Measurements from ENCODE around the gene FTH1. TPM values are rescaled to one million over a fixed set of nuclear protein-coding genes. Genes with fewer than 3 reads are reported as not detected.

The FTH1 gene
- total RNA-seq, 1 experiment from 2014 or later, result 1,565 TPM

- intact Hi-C loops (cut with micrococcal nuclease; ENCODE audit: unreplicated experiment), result loop anchor here (1.0 to 5.0 kb wide), 5 partner anchors 24 to 155 kb away; partner anchors contain the start of genes FADS1, FEN1 and TMEM258
Measured at GRCh38 chr11:61946894-61947293, 20.5 kb downstream of the FTH1 start.

GRCh38 chr11:61945191-61945590 lies 22.2 kb downstream of the FTH1 start:
- no TSS peak for BruUV-seq (replicated peaks)
- DNase-seq, result no peak
- H3K4me1 Mint-ChIP-seq (ENCODE audit: low read depth, unreplicated experiment), result no peaks in the 10 kb centered on the region
- H3K9me3 Mint-ChIP-seq (ENCODE audit: unreplicated experiment), result no peaks in the 10 kb centered on the region
- H3K27me3 Mint-ChIP-seq (ENCODE audit: insufficient read depth, unreplicated experiment), result no peaks in the 10 kb centered on the region
- H3K4me3 ChIP-seq (ENCODE audit: low read depth, low read length), result no peak overlapping the region
- no peaks in the 10 kb centered on the region for H3K36me3 ChIP-seq (ENCODE audit: control insufficient read depth, insufficient read depth, low read length)
- ChIA-PET CTCF (interaction anchor here (0.6 to 7.6 kb wide), 3 partner anchors 47 to 154 kb away, joined by 3 to 274 read pairs (median 48); no protein-coding TSS in a partner anchor), POLR2A (no interaction called here)
- intact Hi-C loops (cut with micrococcal nuclease; ENCODE audit: unreplicated experiment), result loop anchor here (5.0 kb wide), 1 partner anchor 128 kb away; the partner anchor contains the start of gene FADS1
- peaks cover 7% of the 10 kb centered on the region for H3K36me3 Mint-ChIP-seq (ENCODE audit: insufficient read depth, unreplicated experiment)
- no peaks in the 10 kb centered on the region for H3K27me3 ChIP-seq (replicated peaks; ENCODE audit: control insufficient read depth, insufficient read depth, low read length)
- H3K27ac Mint-ChIP-seq (ENCODE audit: unreplicated experiment), result no peak overlapping the region
- no peak overlapping the region for H3K4me3 Mint-ChIP-seq (ENCODE audit: unreplicated experiment)
- no peaks in the 10 kb centered on the region for H3K9me3 ChIP-seq
- no peak for TF ChIP-seq CTCF (IDR thresholded peaks at IDR 0.05; ENCODE audit: insufficient read depth in 1 of 2, low read depth in 1 of 2, low read length in 1 of 2, severe bottlenecking in 1 of 2, unreplicated experiment in 1 of 2)
- peaks cover 12% of the 10 kb centered on the region for H3K4me1 ChIP-seq

More at GRCh38 chr11:61946894-61947293, 20.5 kb downstream of the FTH1 start:
- H3K9me3 ChIP-seq, result no peaks in the 10 kb centered on the region
- H3K27ac Mint-ChIP-seq (ENCODE audit: unreplicated experiment), result no peak overlapping the region
- H3K4me1 ChIP-seq, result peaks cover 12% of the 10 kb centered on the region
- BruUV-seq (replicated peaks), result no TSS peak
- CTCF ChIA-PET, result interaction anchor here (0.6 to 7.6 kb wide), 23 partner anchors 13 to 161 kb away, joined by 3 to 274 read pairs (median 6); partner anchors contain the start of genes FEN1, RAB3IL1 and TMEM258
- POLR2A ChIA-PET, result interaction anchor here (1.3 kb wide), 2 partner anchors 23 to 47 kb away, joined by 3 to 6 read pairs; no protein-coding TSS in a partner anchor
- no peak for TF ChIP-seq CTCF (IDR thresholded peaks at IDR 0.05; ENCODE audit: insufficient read depth in 1 of 2, low read depth in 1 of 2, low read length in 1 of 2, severe bottlenecking in 1 of 2, unreplicated experiment in 1 of 2)
- no peaks in the 10 kb centered on the region for H3K9me3 Mint-ChIP-seq (ENCODE audit: unreplicated experiment)
- H3K4me1 Mint-ChIP-seq (ENCODE audit: low read depth, unreplicated experiment), result no peaks in the 10 kb centered on the region
- no peaks in the 10 kb centered on the region for H3K27me3 ChIP-seq (replicated peaks; ENCODE audit: control insufficient read depth, insufficient read depth, low read length)
- H3K4me3 Mint-ChIP-seq (ENCODE audit: unreplicated experiment), result no peak overlapping the region
- H3K27me3 Mint-ChIP-seq (ENCODE audit: insufficient read depth, unreplicated experiment), result no peaks in the 10 kb centered on the region
- H3K36me3 ChIP-seq (ENCODE audit: control insufficient read depth, insufficient read depth, low read length), result no peaks in the 10 kb centered on the region
- peaks cover 7% of the 10 kb centered on the region for H3K36me3 Mint-ChIP-seq (ENCODE audit: insufficient read depth, unreplicated experiment)
- no peak for DNase-seq
- H3K4me3 ChIP-seq (ENCODE audit: low read depth, low read length), result no peak overlapping the region

- peaks cover 5% of the 10 kb centered on the region; the same call in 1 of the 2 replicates for H3K9me3 ChIP-seq
- CTCF ChIA-PET, result no interaction called here
- no peak overlapping the region for H3K4me3 ChIP-seq (ENCODE audit: low read depth, low read length)
- no TSS peak for BruUV-seq (replicated peaks)
- H3K27me3 Mint-ChIP-seq (ENCODE audit: insufficient read depth, unreplicated experiment), result peaks cover 8% of the 10 kb centered on the region
- no peaks in the 10 kb centered on the region for H3K4me1 Mint-ChIP-seq (ENCODE audit: low read depth, unreplicated experiment)
- intact Hi-C loops (cut with micrococcal nuclease; ENCODE audit: unreplicated experiment), result no loop called here
- no peaks in the 10 kb centered on the region for H3K27me3 ChIP-seq (replicated peaks; ENCODE audit: control insufficient read depth, insufficient read depth, low read length)
- H3K4me3 Mint-ChIP-seq (ENCODE audit: unreplicated experiment), result no peak overlapping the region
- H3K36me3 Mint-ChIP-seq (ENCODE audit: insufficient read depth, unreplicated experiment), result no peaks in the 10 kb centered on the region
- no peak for TF ChIP-seq CTCF (IDR thresholded peaks at IDR 0.05; ENCODE audit: insufficient read depth in 1 of 2, low read depth in 1 of 2, low read length in 1 of 2, severe bottlenecking in 1 of 2, unreplicated experiment in 1 of 2)
- H3K27ac Mint-ChIP-seq (ENCODE audit: unreplicated experiment), result no peak overlapping the region
- H3K4me1 ChIP-seq, result no peaks in the 10 kb centered on the region
- H3K9me3 Mint-ChIP-seq (ENCODE audit: unreplicated experiment), result peaks cover 23% of the 10 kb centered on the region
- no peaks in the 10 kb centered on the region for H3K36me3 ChIP-seq (ENCODE audit: control insufficient read depth, insufficient read depth, low read length)
- POLR2A ChIA-PET, result no interaction called here
- DNase-seq, result no peak
Measured at GRCh38 chr11:61940466-61940865, 27.0 kb downstream of the FTH1 start.
